Limb (tissue), 2 donors: Measurements from ENCODE around the gene SMARCAL1.
"Not testable (repeated sequence)": the region's sequence is repeated elsewhere in the genome, so short reads cannot be mapped to it uniquely, and the experiment has no call there.

ENCODE experiments used
- DNase-seq, 2 donors: peaks; one replicate each; pipeline ENCODE4 v3.0.0-alpha.2; 2016; ENCODE audit errors: extremely low spot score in 2 of 2

The SMARCAL1 gene

GRCh38 chr2:216412022-216412999 lies at the start of gene SMARCAL1:
SMARCAL1 (plus strand) TSS chr2:216412484; CDS start chr2:216414705, 2,221 bp downstream.
- DNase-seq = peak; percentile 98 to 99

DNA sequence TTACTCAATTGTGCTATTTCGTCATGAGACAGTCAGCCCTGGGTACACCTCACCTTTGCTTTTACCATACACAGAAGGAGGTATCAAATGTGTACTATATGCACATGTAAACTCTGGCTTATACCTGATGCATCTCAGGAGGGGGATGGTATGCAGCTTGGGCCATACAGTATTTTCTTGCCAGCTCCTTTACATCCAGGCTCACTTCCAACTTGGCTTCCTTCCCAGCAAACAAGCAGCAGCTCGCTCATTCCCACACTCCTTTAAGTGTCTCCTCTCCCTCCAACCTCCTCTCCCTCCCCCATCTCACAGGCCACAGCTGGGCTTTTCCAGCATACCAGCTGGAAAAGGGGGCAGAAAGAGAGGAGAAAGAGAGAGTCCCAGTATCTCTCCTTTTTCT lies 49.6 kb upstream of the SMARCAL1 start:
- peak; percentile 68 to 69 for DNase-seq

DNA sequence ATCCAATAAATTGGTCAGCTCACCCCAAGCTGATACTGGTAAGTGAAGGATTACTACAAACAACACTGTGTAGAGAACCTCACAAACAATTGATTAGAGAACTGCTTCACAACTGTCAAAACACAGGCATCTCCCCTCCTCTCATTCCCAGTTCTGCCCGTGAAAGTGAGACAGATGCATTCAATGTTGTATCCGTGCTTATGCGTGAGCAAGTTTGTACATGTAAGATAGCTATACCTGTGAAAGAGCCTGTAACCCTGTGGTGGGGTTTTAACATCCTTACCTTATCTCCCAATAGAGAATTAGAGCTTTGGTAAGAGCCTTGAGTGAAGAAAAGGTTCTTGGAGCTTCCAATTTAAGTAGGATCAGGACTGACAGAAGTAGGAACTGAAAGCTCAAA lies 49.1 kb upstream of the SMARCAL1 start:
- DNase-seq = no peak

DNA sequence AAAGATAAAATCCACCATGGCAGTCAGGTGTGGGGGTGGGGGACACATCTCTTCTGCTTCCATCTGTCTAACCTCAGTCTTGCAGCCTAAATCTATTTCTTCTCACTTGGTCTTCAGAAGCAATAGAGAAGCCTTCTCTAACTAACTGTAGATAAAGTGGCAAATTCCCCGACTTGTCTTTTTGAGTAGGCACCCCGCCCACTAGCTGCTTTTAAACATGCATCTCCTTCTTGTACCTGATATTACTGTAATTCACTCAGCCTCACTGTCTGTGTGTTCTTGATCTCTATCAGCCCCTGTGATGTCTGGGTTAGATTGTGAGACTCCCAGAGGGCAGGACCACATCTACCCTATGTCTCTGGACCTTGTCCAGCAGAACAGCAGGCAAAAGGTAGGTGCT lies 46.8 kb upstream of the SMARCAL1 start:
- DNase-seq = no peak

GRCh38 chr2:216366777-216367471 lies 45.4 kb upstream of the SMARCAL1 start:
- no peak for DNase-seq

GRCh38 chr2:216369821-216370220 lies 42.5 kb upstream of the SMARCAL1 start:
- no peak for DNase-seq

DNA sequence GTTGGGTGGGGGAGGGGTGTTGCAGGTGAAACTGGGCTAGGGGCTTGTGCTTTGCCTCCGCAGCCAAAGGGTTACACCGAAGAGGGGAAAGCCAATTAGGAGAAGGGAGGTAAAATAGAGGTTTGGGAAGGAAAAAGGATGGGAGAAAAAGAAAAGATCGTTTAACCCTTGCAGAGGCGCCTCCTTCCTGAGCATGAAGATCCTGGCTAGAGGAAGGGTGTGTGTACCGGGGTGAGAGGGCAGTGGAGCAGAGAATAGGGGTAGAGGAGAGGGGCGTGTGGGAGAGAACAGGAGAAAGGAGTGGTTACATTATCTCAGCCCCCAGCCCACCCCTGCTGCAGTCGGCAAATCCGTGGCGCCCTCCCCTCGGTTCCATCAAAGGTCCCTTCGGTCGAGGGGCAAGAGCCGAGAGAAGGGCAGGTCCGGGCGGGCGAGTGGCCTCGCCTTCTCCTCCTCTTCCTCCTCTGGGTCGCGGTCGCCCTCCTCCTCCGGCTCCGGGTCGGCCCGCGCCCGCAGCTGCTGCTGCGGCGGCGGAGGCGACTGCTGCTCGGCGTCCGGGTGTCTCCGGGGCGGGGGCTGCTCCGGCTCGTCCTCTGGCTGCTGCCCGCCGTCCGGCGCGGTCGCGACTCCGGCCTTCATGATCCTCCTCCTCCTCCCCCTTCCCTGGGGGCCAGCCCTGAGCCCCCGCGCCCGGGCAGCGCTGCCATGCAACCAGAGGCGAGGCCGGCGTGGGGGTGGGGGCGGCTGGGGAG lies 41.1 kb upstream of the SMARCAL1 start:
- peak in 1 of 2 donors; percentile 45 for DNase-seq

DNA sequence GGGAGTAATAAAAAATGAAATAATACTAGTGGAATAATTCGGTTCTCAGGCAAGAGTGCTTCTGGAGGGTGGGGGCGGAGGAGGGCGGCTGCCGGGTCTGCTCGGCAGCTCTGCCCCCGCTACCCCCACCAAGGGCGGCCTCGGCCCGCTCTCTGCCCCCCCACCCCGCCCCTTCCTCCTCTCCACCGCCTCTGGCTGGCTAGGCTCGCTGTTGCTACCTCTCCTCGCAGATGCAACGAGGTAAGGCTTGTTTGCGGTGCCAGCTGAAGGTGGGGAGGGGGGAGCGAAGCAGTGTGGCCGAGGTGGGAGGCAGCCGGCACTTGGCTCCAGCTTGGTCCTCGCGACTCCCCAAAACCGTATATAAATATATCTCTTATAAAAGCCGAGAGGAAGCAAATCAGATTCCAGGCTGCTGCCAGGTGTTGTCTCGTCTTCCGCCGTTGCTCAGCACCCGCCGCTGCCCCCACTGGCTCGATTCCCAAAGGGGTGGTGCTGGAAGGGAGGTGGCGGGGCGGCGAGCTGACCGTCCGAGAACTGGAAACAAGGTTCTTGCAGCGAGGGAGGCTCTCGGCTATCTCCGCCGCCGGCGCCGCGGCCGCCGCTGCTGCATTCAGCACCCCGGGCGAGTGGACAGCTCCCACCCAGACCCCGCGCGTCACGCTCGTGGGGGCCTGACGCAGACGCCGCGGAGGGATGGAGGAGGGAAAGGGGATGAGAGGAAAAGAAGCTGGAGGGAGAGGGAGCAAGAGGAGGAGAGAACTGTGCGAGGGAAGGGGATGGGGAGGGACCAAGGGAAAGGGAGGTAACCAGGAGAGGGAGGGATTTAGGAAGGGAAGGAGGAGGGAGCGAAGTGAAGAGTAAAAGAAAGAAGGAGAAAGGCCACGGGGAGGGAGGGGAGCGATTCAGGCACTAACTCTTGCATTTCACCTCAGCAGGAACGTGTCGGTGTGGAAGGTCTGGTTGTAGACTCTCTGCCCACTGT lies 40.3 kb upstream of the SMARCAL1 start, which contains the start of gene MARCHF4:
Gene MARCHF4 (minus strand): TSS at position 763 of the 982 bp plus-strand sequence. CDS start 2,223 bp downstream, outside the sequence.
- DNase-seq = peak; percentile 62 to 93

DNA sequence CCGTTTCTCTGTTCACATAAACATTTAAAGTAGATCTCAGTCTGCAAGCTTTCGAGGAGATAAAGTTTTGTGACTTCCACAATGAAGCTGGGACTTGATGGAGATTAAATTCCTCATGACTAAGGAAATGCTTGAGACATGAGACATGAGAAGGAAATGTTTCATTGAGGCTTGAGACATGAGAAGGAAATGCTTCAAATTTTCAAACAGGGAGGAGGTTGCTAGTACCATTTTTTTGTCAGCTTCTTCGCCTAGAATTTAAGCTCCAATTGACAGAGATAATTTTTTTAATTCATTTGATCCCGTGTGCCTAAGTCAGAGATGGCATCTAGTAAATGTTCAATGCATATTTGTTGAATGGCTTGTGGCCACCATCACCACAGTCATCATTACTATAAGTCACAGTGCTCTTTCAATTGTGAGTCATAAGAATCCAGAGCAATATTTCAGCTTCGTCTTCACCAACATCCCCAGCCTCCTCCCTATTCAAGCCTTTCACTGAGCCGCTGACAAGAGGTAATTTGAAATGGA lies 39.5 kb upstream of the SMARCAL1 start:
- no peak for DNase-seq

GRCh38 chr2:216373896-216374295 lies 38.4 kb upstream of the SMARCAL1 start:
- no peak for DNase-seq

GRCh38 chr2:216375286-216375685 lies 37.0 kb upstream of the SMARCAL1 start:
- DNase-seq = no peak

GRCh38 chr2:216379977-216380376 lies 32.3 kb upstream of the SMARCAL1 start:
- no peak for DNase-seq

DNA sequence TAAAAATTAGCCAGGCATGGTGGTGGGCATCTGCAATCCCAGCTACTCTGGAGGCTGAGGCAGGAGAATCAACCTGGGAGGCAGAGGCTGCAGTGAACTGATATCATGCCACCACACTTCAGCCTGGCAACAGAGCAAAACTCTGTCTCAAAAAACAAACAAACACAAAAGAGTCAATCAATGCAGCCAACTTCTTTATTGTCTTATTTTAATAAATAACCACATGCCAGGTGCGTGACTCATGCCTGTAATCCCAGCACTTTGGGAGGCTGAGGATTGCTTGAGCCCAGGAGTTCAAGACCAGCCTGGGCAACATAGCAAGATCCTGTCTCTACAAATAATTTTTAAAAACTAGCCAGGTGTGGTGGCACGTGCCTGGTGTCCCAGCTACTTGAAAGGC lies 27.9 kb upstream of the SMARCAL1 start:
- DNase-seq = not testable (repeated sequence)

DNA sequence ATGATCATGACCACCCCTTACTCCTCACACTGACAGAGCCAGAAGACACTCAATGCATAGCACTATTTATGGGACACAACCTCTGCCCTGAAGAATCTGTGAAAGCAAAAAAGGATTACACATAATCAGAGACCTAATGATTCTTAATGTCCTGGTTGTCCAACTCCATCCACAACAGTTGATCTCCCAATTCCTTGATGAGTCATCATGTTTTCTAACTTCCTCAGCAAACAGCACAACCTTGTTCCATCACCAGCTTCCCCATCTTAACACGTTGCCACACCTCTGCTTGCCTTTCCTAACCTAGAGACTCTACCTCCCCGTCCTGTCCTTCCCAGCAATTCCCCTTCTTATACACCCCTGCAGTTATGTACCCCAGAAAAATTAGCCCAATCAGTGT lies 26.8 kb upstream of the SMARCAL1 start:
- no peak for DNase-seq

- DNase-seq = no peak
These were observed 25.0 kb upstream of the SMARCAL1 start for GRCh38 chr2:216387262-216387661.

DNA sequence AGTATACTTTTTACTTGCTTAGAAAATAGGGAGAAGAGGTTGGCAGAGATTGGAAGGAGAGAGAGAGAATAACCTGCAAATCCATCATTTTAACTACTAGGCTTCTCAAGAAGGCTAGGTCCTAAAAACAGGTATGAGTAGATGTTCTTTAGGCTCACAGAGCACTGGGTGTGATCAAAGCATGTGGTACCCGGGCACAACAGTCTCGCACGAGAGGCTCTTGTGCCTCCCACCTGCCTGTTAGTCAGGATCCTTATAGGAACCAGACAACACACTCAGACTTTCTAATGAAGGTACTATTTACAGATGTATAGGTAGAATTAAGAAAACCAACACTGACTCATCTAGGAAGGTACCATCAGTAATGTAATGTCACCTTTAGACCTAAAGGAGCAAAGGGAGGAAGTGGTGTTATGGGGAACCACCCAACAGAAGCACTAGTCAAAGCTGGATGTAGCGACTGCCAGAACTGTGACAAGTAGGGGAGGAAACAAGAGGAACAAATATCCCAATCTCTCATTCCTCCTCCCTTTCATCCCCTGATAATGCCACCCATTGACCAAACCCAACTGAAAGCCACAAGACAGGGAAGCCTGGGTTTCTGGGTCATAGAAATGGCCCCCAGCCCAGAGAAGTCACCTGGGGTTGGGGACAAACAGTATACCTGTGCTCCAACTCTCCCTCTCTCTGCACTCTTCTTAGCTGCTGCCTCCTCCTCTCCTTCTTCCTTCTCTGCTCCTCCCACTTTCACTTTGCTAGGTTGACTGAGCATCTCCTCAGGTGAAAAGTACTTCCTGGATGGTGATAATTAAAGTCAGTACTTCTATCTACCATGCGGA lies 24.0 kb upstream of the SMARCAL1 start:
- DNase-seq = no peak

GRCh38 chr2:216389570-216389969 lies 22.7 kb upstream of the SMARCAL1 start:
- no peak for DNase-seq

DNA sequence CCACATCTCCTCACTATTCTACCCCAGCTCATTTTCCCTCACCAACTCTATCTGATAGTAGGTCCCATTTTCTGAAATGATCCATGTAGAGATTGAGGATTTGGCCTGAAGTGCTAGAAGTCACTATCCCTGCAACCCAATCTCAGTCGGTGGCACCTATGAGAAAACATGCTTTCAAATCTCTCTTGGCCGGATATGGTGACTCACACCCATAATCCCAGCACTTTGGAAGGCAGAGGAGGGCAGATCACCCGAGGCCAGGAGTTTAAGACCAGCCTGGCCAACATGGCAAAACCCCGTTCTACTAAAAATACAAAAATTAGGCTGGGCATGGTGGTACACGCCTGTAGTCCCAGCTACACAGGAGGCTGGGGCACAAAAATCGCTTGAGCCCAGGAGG lies 20.9 kb upstream of the SMARCAL1 start:
- DNase-seq = no peak

- DNase-seq = no peak
These were observed 20.2 kb upstream of the SMARCAL1 start for GRCh38 chr2:216392018-216392562.
